Measurements from ENCODE around the gene RTL10.

DNA sequence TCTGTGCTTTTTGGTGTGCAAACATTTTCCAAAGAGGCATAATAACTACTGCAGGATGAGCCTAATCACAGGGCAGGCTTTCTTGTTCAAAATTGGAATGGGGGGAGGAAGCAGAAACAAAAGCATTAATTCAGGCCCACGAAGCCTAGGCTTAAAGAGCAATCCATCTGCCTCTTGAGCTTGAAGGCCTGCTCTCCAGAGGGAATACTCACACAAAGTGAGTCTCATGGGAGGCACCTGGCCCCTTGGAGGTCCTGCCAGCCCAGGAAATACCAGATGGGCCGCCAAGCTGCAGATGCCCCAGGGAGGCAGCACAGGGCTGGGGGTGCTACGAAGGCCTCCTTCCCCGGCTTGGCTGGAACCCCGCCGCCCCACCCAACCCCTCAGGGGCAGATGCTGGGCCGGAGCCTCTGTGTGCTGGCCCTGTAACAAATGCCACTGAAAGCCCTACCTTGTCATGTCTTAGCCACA, 47.6 kb upstream of the RTL10 start:
- no peak for TF ChIP-seq CTCF (IDR thresholded peaks at IDR 0.05; ENCODE audit: insufficient read depth, low read length, poor library complexity, severe bottlenecking)
- TF ChIP-seq EZH2phosphoT487 (conservative IDR thresholded peaks at IDR 0.05; ENCODE audit: low read length): no peak
